ENCODE results near the gene ENO1. TPM values are rescaled to one million over a fixed set of nuclear protein-coding genes. Genes with fewer than 3 reads are reported as not detected.
A peak's percentile ranks its signal among the peaks of the same experiment; 100 is the strongest.

ENO1 gene
- total and polyA plus RNA-seq, 9 of the 15 experiments (the other 6 are each of a cell fraction or from before 2014, with no cell fraction given), result 2,249 to 7,472 (median 2,868) TPM

DNA sequence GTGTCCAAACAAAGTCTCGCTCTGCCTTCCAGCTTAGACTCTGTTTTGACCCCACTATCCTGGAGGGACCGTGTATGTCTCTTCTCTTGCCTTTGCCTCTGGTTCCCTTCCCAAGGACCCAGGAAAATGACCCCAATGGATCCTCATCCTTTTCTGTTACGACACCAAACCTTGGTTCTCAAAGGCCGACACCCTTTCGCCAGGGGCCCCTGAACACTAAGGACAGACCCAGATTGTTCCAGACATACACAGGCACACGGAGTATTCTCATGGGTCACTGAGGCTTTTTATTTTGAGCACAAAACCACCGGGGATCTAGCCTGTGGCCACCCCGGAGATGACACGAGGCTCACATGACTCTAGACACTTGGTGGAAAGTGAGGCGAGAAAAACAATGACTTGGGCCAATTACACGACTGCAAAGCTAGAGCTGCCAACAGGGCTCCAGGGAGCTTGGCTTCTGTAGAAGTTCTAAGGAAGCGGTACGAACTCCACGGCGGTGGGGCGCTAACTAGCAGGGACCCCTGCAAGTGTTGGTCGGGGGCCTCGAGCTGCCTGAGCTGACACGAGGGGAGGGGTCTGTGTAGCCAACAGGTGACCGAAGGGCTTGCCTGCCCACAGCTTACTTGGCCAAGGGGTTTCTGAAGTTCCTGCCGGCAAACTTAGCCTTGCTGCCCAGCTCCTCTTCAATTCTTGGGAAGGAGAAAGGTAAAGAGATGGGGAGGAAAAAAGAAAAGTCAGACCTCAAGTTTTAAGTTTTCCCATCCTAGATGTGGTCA, 17.6 kb downstream of the ENO1 start:
- BruUV-seq (replicated peaks), result TSS peak; percentile 29
- Histone ChIP-seq H3K9me3 (replicated peaks; ENCODE audit: control insufficient read depth, insufficient read depth, low read depth, low read length) (no peaks in the 10 kb centered on the region), H3K4me1 (replicated peaks in 1 of 2; ENCODE audit: control insufficient read depth in 2 of 2, insufficient read depth in 2 of 2, low read length in 2 of 2) (peaks cover 13% of the 10 kb centered on the region in 2 experiments), H3K9ac (ENCODE audit: insufficient read depth in 1 of 2, low read depth in 2 of 2, low read length in 2 of 2) (peak overlapping the region in 1 of 2 experiments; percentile 18; a peak in 1 of 4 replicates), H3K4me2 (ENCODE audit: insufficient read depth, low read length) (no peak overlapping the region), H3K9me1 (ENCODE audit: control insufficient read depth, insufficient read depth, low read length) (peaks cover 14% of the 10 kb centered on the region), H3K4me3 (no peak overlapping the region), H3K36me3 (ENCODE audit: control insufficient read depth, insufficient read depth, low read length) (peaks cover 86% of the 10 kb centered on the region), H3K27me3 (ENCODE audit: control insufficient read depth in 2 of 2, insufficient read depth in 2 of 2, low read length in 2 of 2) (no peaks in the 10 kb centered on the region), H3K27ac (ENCODE audit: extremely low read depth, low read depth, low read length) (no peak overlapping the region), H4K20me1 (replicated peaks; ENCODE audit: control insufficient read depth, insufficient read depth, low read length) (peaks cover 71% of the 10 kb centered on the region), H3K79me2 (ENCODE audit: control insufficient read depth, insufficient read depth, low read length) (peaks cover 21% of the 10 kb centered on the region; the same call in 2 of the 3 replicates), H2AFZ (ENCODE audit: low read depth, low read length) (no peak overlapping the region)
- FAIRE-seq, result no peak
- ATAC-seq, result no peak
- 90% methylated on average over 21 of the region's 21 CpGs for WGBS (ENCODE audit: insufficient coverage, low coverage, missing lambda C conversion rate)
- DNase-seq (ENCODE audit: extremely low read depth in 1 of 4, low spot score in 3 of 4), result no peak
- CTCF ChIA-PET (ENCODE audit: low intra/inter-chr PET ratio), result no interaction called here
- POLR2A ChIA-PET, result interaction anchor here (0.6 to 14.9 kb wide), 12 partner anchors 8 to 458 kb away, joined by 3 to 219 read pairs (median 3); partner anchors contain the start of gene ENO1
- in situ Hi-C loops (cut with MboI) (no loop called here), intact Hi-C loops (cut with micrococcal nuclease) (no loop called here)
- TF ChIP-seq POLR2AphosphoS5 (IDR thresholded peaks at IDR 0.05; ENCODE audit: control insufficient read depth, insufficient read depth, low read depth, low read length) (peak; percentile 47; the same call in 1 of the 2 replicates), ZC3H11A (IDR thresholded peaks at IDR 0.05; ENCODE audit: low read depth, low read length) (no peak), ZNF41 (CRISPR knock-in tag; conservative IDR thresholded peaks at IDR 0.05) (no peak), XRCC3 (IDR thresholded peaks at IDR 0.05) (no peak), RBFOX2 (IDR thresholded peaks at IDR 0.05; ENCODE audit: low read depth, low read length) (peak; percentile 59), IRF2 (CRISPR knock-in tag; IDR thresholded peaks at IDR 0.05) (no peak), ARNT (IDR thresholded peaks at IDR 0.05) (no peak), POLR2G (IDR thresholded peaks at IDR 0.05; ENCODE audit: low read depth, low read length) (peak; percentile 60)
- TF ChIP-seq, protein P1, sequence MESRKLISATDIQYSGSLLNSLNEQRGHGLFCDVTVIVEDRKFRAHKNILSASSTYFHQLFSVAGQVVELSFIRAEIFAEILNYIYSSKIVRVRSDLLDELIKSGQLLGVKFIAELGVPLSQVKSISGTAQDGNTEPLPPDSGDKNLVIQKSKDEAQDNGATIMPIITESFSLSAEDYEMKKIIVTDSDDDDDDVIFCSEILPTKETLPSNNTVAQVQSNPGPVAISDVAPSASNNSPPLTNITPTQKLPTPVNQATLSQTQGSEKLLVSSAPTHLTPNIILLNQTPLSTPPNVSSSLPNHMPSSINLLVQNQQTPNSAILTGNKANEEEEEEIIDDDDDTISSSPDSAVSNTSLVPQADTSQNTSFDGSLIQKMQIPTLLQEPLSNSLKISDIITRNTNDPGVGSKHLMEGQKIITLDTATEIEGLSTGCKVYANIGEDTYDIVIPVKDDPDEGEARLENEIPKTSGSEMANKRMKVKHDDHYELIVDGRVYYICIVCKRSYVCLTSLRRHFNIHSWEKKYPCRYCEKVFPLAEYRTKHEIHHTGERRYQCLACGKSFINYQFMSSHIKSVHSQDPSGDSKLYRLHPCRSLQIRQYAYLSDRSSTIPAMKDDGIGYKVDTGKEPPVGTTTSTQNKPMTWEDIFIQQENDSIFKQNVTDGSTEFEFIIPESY (CRISPR knock-in tag; IDR thresholded peaks at IDR 0.05), result peak; percentile 44; the same call in 1 of the 2 replicates
- TF ChIP-seq, protein P2, sequence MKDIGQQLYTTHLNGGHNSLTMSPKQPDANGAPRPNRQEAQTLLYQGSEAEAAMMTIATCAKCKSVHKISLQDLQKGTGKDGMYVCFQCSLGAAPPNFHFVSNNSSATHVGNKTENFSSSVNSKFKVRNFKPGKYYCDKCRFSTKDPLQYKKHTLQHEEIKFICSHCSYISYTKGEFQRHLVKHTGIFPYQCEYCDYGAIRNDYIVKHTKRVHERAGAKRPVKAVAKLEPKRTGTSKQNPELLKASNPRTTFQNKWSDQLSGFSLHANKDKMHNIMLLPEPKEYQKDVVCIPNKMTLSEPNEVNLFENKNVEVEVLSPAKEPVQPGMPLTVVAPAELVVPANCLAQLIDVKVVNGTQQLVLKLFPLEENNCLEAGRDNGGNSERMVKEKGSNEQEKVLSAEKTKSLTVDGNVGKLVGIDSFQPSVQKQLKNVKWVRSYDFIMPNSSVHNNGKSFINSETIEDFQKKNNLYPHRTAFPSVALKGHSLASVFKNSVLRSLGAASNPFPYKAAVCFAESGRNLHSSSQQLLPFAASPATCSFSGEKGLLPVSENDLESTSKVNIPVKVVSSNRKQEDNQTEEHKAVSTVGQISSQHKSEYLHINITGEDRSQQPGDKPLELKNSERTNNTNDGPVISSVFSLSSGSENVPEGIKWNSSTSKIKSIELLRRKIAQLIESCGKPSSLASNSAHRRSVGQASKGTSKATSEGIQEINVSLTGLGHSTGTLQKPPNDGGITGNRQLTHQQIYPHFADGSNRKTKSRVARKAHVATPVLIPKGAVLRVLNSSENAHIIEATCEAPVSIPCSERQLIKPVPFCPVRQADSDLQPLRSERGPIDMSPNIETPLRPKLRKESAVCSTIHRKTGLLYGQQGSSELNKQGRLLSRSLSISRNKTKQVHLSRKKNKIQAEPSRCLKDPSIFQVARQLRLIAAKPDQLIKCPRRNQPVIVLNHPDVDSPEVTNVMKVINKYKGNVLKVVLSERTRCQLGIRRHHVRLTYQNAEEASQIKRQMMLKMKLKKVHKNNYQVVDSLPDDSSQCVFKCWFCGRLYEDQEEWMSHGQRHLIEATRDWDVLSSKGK (CRISPR knock-in tag; IDR thresholded peaks at IDR 0.05), result no peak
- TF ChIP-seq, protein P3, sequence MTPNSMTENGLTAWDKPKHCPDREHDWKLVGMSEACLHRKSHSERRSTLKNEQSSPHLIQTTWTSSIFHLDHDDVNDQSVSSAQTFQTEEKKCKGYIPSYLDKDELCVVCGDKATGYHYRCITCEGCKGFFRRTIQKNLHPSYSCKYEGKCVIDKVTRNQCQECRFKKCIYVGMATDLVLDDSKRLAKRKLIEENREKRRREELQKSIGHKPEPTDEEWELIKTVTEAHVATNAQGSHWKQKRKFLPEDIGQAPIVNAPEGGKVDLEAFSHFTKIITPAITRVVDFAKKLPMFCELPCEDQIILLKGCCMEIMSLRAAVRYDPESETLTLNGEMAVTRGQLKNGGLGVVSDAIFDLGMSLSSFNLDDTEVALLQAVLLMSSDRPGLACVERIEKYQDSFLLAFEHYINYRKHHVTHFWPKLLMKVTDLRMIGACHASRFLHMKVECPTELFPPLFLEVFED (CRISPR knock-in tag; conservative IDR thresholded peaks at IDR 0.05), result 0 out of 2 replicates have a peak, but pooled peaks have one; percentile 39
- TF ChIP-seq, protein P4, sequence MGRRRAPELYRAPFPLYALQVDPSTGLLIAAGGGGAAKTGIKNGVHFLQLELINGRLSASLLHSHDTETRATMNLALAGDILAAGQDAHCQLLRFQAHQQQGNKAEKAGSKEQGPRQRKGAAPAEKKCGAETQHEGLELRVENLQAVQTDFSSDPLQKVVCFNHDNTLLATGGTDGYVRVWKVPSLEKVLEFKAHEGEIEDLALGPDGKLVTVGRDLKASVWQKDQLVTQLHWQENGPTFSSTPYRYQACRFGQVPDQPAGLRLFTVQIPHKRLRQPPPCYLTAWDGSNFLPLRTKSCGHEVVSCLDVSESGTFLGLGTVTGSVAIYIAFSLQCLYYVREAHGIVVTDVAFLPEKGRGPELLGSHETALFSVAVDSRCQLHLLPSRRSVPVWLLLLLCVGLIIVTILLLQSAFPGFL (CRISPR knock-in tag; IDR thresholded peaks at IDR 0.05), result 0 out of 2 replicates have a peak, but pooled peaks have one; percentile 54
